HepG2 (cell line): Measurements from ENCODE around the gene RNPEPL1. TPM values are rescaled to one million over a fixed set of nuclear protein-coding genes. Genes with fewer than 3 reads are reported as not detected.

Experiments used
- CEBPZ ChIP-seq: IDR thresholded peaks from 2 replicates; pipeline ENCODE4 v1.6.1; 2012; ENCODE audit warnings: low read length, improper control_type of control experiment
- ELF1 ChIP-seq: sonication (generic); formaldehyde crosslinking; IDR thresholded peaks from 2 replicates; pipeline ENCODE4 v1.4.0; 2020; ENCODE audit warnings: missing genetic modification reagents
- HOXD1 ChIP-seq: sonication (generic); formaldehyde crosslinking; IDR thresholded peaks from 2 replicates; pipeline ENCODE4 v1.5.0; 2020; ENCODE audit warnings: missing genetic modification reagents
- MLX ChIP-seq: IDR thresholded peaks from 2 replicates; pipeline ENCODE4 v1.6.1; 2016
- MYNN ChIP-seq: sonication (generic); formaldehyde crosslinking; IDR thresholded peaks from 2 replicates; pipeline ENCODE4 v1.4.0; 2020; ENCODE audit warnings: mild to moderate bottlenecking, low read depth, missing genetic modification reagents
- SMARCC2 ChIP-seq: fragments of 450-650 bp; IDR thresholded peaks from 2 replicates; pipeline ENCODE4 v1.6.1; 2017; ENCODE audit warnings: antibody characterized with exemption, mild to moderate bottlenecking
- SSRP1 ChIP-seq: IDR thresholded peaks from 2 replicates; pipeline ENCODE4 v1.6.1; 2016; ENCODE audit warnings: control low read depth
- ZNF230 ChIP-seq: sonication (generic); formaldehyde crosslinking; IDR thresholded peaks from 2 replicates; pipeline ENCODE4 v1.4.0; 2020; ENCODE audit warnings: mild to moderate bottlenecking, missing genetic modification reagents
- ZNF768 ChIP-seq: sonication (generic); formaldehyde crosslinking; IDR thresholded peaks from 2 replicates; pipeline ENCODE4 v1.4.0; 2020; ENCODE audit warnings: missing genetic modification reagents
- ZNF770 ChIP-seq: sonication (generic); formaldehyde crosslinking; IDR thresholded peaks from 2 replicates; pipeline ENCODE4 v1.5.0; 2020; ENCODE audit warnings: mild to moderate bottlenecking, missing genetic modification reagents
- ZNF878 ChIP-seq: sonication (generic); formaldehyde crosslinking; IDR thresholded peaks from 2 replicates; pipeline ENCODE4 v1.8.1; 2023; ENCODE audit warnings: mild to moderate bottlenecking, missing genetic modification reagents, moderate library complexity
- ZNF879 ChIP-seq: sonication (generic); formaldehyde crosslinking; IDR thresholded peaks from 2 replicates; pipeline ENCODE4 v1.8.1; 2023; ENCODE audit warnings: missing genetic modification reagents
- polyA plus RNA-seq, 8 experiments: library from polyadenylated mRNA; depleted of rRNA in 3 of 8; stranded (reverse) in 7 of 8; unstranded in 1 of 8; fragments of >200 nt; fragmentation: Illumina TruSeq in 4 of 8; extraction: Trizol in 4 of 8; gene quantifications; 2 replicates each; pipeline versions ENCODE4 v1.2.1 to v1.2.3, GENCODE V29; 2011 to 2016; ENCODE audit warnings: low read depth in 4 of 8, missing spikeins in 1 of 8, mixed read lengths in 1 of 8; ENCODE audit not compliant: insufficient read depth in 1 of 8
- total RNA-seq, 5 experiments: library from RNA; depleted of rRNA; stranded (reverse); fragments of >200 nt; fragmentation: Illumina TruSeq; extraction: Trizol; gene quantifications; 2 replicates each; pipeline ENCODE4 v1.2.3, GENCODE V29; 2016; ENCODE audit warnings: low read depth in 1 of 5
- TF ChIP-seq, protein P1 (sequence below), 2 experiments: IDR thresholded peaks; 2 replicates each; pipeline ENCODE4 v1.6.1; 2011 to 2012; ENCODE audit warnings: low read length in 2 of 2, borderline replicate concordance in 1 of 2, low read depth in 1 of 2, mild to moderate bottlenecking in 1 of 2, moderate library complexity in 1 of 2
- TF ChIP-seq, protein P2 (sequence below): sonication (generic); formaldehyde crosslinking; IDR thresholded peaks from 2 replicates; pipeline ENCODE4 v1.4.0; 2020; ENCODE audit warnings: mild to moderate bottlenecking, missing genetic modification reagents
- TF ChIP-seq, protein P3 (sequence below): sonication (generic); formaldehyde crosslinking; IDR thresholded peaks from 2 replicates; pipeline ENCODE4 v1.5.1; 2020; ENCODE audit warnings: missing genetic modification reagents, mild to moderate bottlenecking, borderline replicate concordance

RNPEPL1 gene
- total and polyA plus RNA-seq, 2 of the 13 experiments (the other 11 are each of a cell fraction or from before 2014, with no cell fraction given), result 13.0 to 18.0 TPM

GRCh38 chr2:240565333-240566202 is 2.7 kb upstream of the RNPEPL1 start (continued):
- no peak for TF ChIP-seq HOXD1 (CRISPR knock-in tag)
- TF ChIP-seq, protein P1, sequence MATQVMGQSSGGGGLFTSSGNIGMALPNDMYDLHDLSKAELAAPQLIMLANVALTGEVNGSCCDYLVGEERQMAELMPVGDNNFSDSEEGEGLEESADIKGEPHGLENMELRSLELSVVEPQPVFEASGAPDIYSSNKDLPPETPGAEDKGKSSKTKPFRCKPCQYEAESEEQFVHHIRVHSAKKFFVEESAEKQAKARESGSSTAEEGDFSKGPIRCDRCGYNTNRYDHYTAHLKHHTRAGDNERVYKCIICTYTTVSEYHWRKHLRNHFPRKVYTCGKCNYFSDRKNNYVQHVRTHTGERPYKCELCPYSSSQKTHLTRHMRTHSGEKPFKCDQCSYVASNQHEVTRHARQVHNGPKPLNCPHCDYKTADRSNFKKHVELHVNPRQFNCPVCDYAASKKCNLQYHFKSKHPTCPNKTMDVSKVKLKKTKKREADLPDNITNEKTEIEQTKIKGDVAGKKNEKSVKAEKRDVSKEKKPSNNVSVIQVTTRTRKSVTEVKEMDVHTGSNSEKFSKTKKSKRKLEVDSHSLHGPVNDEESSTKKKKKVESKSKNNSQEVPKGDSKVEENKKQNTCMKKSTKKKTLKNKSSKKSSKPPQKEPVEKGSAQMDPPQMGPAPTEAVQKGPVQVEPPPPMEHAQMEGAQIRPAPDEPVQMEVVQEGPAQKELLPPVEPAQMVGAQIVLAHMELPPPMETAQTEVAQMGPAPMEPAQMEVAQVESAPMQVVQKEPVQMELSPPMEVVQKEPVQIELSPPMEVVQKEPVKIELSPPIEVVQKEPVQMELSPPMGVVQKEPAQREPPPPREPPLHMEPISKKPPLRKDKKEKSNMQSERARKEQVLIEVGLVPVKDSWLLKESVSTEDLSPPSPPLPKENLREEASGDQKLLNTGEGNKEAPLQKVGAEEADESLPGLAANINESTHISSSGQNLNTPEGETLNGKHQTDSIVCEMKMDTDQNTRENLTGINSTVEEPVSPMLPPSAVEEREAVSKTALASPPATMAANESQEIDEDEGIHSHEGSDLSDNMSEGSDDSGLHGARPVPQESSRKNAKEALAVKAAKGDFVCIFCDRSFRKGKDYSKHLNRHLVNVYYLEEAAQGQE (IDR thresholded peaks at IDR 0.05; ENCODE audit: borderline replicate concordance in 1 of 2, low read depth in 1 of 2, low read length in 2 of 2), result no peak
- peak; percentile 97 for TF ChIP-seq ELF1 (CRISPR knock-in tag)
- 0 out of 2 replicates have a peak, but pooled peaks have one; percentile 10 for TF ChIP-seq ZNF768 (CRISPR knock-in tag)
- peak; percentile 49; the same call in 1 of the 2 replicates for TF ChIP-seq ZNF878 (CRISPR knock-in tag)
- no peak for TF ChIP-seq CEBPZ
- TF ChIP-seq MYNN (CRISPR knock-in tag), result no peak; the same call in 1 of the 2 replicates
- TF ChIP-seq SMARCC2, result no peak
- TF ChIP-seq MLX (CRISPR knock-in tag), result 0 out of 2 replicates have a peak, but pooled peaks have one; percentile 16
- no peak for TF ChIP-seq SSRP1
- TF ChIP-seq, protein P2, sequence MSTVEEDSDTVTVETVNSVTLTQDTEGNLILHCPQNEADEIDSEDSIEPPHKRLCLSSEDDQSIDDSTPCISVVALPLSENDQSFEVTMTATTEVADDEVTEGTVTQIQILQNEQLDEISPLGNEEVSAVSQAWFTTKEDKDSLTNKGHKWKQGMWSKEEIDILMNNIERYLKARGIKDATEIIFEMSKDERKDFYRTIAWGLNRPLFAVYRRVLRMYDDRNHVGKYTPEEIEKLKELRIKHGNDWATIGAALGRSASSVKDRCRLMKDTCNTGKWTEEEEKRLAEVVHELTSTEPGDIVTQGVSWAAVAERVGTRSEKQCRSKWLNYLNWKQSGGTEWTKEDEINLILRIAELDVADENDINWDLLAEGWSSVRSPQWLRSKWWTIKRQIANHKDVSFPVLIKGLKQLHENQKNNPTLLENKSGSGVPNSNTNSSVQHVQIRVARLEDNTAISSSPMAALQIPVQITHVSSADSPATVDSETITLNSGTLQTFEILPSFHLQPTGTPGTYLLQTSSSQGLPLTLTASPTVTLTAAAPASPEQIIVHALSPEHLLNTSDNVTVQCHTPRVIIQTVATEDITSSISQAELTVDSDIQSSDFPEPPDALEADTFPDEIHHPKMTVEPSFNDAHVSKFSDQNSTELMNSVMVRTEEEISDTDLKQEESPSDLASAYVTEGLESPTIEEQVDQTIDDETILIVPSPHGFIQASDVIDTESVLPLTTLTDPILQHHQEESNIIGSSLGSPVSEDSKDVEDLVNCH (CRISPR knock-in tag), result no peak
- TF ChIP-seq ZNF230 (CRISPR knock-in tag), result 0 out of 2 replicates have a peak, but pooled peaks have one; percentile 52
- TF ChIP-seq ZNF770 (CRISPR knock-in tag), result no peak; the same call in 1 of the 2 replicates
- TF ChIP-seq, protein P3, sequence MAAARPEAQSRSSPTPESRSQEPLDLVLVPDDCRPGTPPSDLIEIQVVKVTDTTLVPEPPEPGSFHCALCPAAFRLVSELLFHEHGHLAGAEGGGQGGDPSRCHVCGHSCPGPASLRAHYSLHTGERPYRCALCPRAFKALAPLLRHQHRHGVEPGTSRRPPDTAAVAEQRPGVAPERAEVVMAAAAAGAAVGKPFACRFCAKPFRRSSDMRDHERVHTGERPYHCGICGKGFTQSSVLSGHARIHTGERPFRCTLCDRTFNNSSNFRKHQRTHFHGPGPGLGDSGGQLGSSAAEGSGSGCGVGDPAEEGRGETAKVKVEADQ (CRISPR knock-in tag), result no peak
- no peak for TF ChIP-seq ZNF879
